SK-N-MC (cell line): Measurements from ENCODE around the gene SRSF2.

Experiments
- EZH2 ChIP-seq: fragments of 200-600 bp; sonication (generic); IDR thresholded peaks from one replicate; pipeline ENCODE4 v1.6.1; 2017; ENCODE audit warnings: antibody characterized with exemption
- FOXP2 ChIP-seq: optimal IDR thresholded peaks from 2 replicates; pipeline ENCODE3; 2011; ENCODE audit warnings: mild to moderate bottlenecking, moderate library complexity; ENCODE audit not compliant: insufficient read depth; ENCODE audit errors: extremely low read length, control extremely low read depth
- POLR2AphosphoS5 ChIP-seq: IDR thresholded peaks from 2 replicates; pipeline ENCODE4 v1.6.1; 2012; ENCODE audit warnings: mild to moderate bottlenecking, low read depth, low read length, borderline replicate concordance

DNA sequence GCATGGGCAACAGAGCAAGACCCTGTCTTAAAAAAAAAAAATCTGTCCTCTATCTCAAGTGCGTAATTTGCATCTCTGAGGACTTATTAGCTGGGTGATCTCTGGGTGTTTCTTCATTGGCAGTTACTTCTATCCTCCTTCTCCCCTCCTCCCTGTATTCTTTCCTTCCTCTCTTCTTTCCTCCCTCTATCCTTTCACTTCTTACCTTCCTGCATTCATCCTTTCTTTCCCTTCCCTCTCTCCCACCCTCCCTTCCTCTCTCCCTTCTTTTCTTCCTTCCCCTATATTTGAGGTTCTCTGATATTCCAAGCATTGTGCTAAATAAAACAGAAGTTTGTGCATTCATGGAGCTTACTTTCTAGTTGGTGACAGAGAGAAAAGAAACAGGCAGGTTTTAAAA is 11.5 kb upstream of the SRSF2 start:
- TF ChIP-seq POLR2AphosphoS5: no peak
- TF ChIP-seq EZH2: no peak
- TF ChIP-seq FOXP2: no peak
